ENCODE results near the gene CIT. TPM values are rescaled to one million over a fixed set of nuclear protein-coding genes. Genes with fewer than 3 reads are reported as not detected.

CIT gene
- total and polyA plus RNA-seq, 8 donors = 0.38 to 2.7 (median 0.84) TPM

DNA sequence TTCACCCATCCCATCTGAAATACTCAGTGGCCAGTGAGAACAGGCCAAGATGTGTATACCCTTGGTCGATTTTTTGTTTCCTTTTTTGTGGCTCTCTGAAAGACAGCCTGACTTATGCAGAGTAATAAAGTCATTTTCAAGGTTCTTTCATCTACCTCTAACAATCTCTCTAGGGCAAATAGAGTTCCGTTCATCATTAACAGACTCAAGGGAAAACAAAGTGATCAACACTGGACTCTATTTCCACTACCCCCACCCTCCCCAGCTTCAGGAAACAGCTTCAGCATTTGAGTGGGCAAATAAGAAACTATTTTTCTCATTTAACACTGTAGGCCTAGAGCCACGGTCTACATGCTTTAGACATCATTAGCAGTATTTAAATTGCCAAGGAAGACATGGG, 193.3 kb downstream of the CIT start:
- DNase-seq (no peak), FAIRE-seq (no peak), ATAC-seq (peak; percentile 50 to 72 (median 69))
- intact Hi-C loops (cut with DNase I) = loop anchor here in 1 of 3 donors (10.0 kb wide), 1 partner anchor 91 kb away; no protein-coding TSS in a partner anchor
- TF ChIP-seq, protein P1, sequence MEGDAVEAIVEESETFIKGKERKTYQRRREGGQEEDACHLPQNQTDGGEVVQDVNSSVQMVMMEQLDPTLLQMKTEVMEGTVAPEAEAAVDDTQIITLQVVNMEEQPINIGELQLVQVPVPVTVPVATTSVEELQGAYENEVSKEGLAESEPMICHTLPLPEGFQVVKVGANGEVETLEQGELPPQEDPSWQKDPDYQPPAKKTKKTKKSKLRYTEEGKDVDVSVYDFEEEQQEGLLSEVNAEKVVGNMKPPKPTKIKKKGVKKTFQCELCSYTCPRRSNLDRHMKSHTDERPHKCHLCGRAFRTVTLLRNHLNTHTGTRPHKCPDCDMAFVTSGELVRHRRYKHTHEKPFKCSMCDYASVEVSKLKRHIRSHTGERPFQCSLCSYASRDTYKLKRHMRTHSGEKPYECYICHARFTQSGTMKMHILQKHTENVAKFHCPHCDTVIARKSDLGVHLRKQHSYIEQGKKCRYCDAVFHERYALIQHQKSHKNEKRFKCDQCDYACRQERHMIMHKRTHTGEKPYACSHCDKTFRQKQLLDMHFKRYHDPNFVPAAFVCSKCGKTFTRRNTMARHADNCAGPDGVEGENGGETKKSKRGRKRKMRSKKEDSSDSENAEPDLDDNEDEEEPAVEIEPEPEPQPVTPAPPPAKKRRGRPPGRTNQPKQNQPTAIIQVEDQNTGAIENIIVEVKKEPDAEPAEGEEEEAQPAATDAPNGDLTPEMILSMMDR (IDR thresholded peaks at IDR 0.05) = no peak
- Histone ChIP-seq H3K27ac (peak overlapping the region in 3 of 4 donors; percentile 17 to 39 (median 31)), H3K4me1 (peaks cover 0 to 33% (median 11%) of the 10 kb centered on the region in 3 donors), H3K9me3 (no peaks in the 10 kb centered on the region), H3K4me3 (no peak overlapping the region), H3K36me3 (peaks cover 8 to 35% (median 17%) of the 10 kb centered on the region in 3 donors), H3K27me3 (no peaks in the 10 kb centered on the region)
- WGBS, 2 donors = 33 to 38% methylated on average over 3 of the region's 3 CpGs

GRCh38 chr12:119683413-119683812, 193.7 kb downstream of the CIT start:
- H3K27me3 ChIP-seq = no peaks in the 10 kb centered on the region
- TF ChIP-seq, protein P1 (IDR thresholded peaks at IDR 0.05) = no peak
- peaks cover 0 to 33% (median 11%) of the 10 kb centered on the region in 3 donors for H3K4me1 ChIP-seq
- no peak overlapping the region for H3K4me3 ChIP-seq
- intact Hi-C loops (cut with DNase I) = loop anchor here in 1 of 3 donors (10.0 kb wide), 1 partner anchor 91 kb away; no protein-coding TSS in a partner anchor
- DNase-seq (no peak), ATAC-seq (peak in 1 of 4 donors; percentile 12), FAIRE-seq (no peak)
- 72 to 75% methylated on average over 6 of the region's 6 CpGs for WGBS, 2 donors
- H3K9me3 ChIP-seq = no peaks in the 10 kb centered on the region
- peaks cover 8 to 39% (median 21%) of the 10 kb centered on the region in 3 donors for H3K36me3 ChIP-seq
- peak overlapping the region in 3 of 4 donors; percentile 9 to 31 (median 13) for H3K27ac ChIP-seq

DNA sequence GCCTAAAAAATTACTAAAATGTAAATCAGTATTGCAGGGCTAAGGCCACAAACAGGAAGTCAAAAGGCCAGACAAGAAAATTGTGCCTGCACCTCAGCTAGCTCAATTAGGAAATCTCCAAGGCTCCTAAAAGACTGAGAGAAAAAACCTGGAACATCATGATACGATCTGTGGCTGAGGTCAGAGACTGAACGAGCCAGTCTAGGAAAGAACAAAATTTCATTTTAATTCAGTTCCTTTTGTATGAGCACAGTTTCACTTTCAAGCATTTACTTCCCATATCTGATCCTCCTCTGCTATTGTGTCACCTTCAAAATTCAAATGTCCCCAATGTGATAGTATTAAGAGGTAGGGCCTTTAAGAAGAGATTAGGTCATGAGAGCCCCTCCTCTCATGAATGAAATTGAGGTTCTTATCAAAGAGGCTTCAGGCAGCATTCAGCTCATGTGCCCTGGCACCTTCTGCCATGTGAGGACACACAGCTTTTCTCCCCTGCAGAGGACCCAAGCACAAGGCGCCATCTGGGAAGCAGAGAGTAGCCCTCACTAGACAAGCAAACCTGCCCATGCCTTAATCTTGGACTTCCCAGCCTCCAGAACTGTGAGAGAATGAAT, 194.4 kb downstream of the CIT start:
- DNase-seq = no peak
- ATAC-seq = peak in 2 of 4 donors; percentile 4 to 34
- Histone ChIP-seq H3K4me1 (peaks cover 0 to 33% (median 11%) of the 10 kb centered on the region in 3 donors), H3K4me3 (no peak overlapping the region), H3K9me3 (no peaks in the 10 kb centered on the region), H3K27me3 (no peaks in the 10 kb centered on the region), H3K27ac (peak overlapping the region in 3 of 4 donors; percentile 3 to 24 (median 9)), H3K36me3 (peaks cover 8 to 46% (median 28%) of the 10 kb centered on the region in 3 donors)
- WGBS, 2 donors = 81 to 87% methylated on average over 3 of the region's 3 CpGs
- FAIRE-seq = no peak
- intact Hi-C loops (cut with DNase I) = loop anchor here in 1 of 3 donors (10.0 kb wide), 1 partner anchor 92 kb away; no protein-coding TSS in a partner anchor
- TF ChIP-seq, protein P1 (IDR thresholded peaks at IDR 0.05) = no peak

DNA sequence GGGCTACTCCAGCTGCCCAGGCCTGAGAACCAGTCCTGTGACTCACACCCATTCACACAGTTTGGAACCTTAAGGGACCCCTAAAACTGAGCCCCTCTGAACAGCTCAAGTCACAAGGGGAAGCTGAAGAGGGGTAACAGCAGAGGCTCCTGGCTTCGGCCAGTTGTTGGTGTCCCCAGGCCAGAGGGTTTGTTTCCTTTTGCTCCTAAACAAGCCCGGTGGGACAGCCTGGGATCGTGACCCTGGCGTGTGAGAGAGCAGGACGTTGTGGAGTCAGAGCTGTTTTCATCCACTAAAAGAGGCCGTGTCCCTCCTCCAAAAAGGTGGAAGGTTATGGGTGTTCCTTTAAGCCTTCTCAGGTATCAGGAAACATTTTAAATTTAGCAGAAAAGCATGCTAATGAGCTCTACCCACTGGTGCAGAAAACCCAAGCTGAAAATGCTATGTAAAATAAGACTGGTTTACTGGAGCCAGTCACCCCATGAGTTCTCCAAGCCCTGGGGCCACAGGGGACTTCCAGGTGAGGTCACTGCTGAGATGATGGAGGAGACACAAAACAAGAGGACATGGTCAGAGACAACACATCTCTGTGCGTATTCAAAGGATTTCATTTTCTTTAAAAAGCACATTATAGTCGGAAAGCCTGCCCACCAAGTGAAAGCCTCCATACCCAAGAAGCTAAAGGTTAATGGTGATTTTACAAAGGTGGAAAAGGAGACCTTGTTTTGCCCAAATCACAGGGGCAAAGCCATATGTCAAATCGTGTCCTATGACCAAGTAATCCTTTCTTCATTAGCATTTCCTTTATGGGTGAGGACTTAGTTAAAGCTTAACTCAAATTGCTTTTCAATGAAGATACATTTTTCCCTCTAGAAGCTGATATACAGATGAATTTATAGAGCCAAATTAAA, 195.1 kb downstream of the CIT start:
- ATAC-seq (no peak), FAIRE-seq (no peak), DNase-seq (no peak)
- Histone ChIP-seq H3K36me3 (peaks cover 8 to 54% (median 36%) of the 10 kb centered on the region in 3 donors), H3K4me3 (no peak overlapping the region), H3K9me3 (no peaks in the 10 kb centered on the region), H3K27ac (peak overlapping the region in 2 of 4 donors; percentile 3 to 24), H3K27me3 (no peaks in the 10 kb centered on the region), H3K4me1 (peaks cover 0 to 33% (median 11%) of the 10 kb centered on the region in 3 donors)
- TF ChIP-seq, protein P1 (IDR thresholded peaks at IDR 0.05) = no peak
- 94% methylated on average over 9 of the region's 9 CpGs for WGBS, 2 donors
- intact Hi-C loops (cut with DNase I) = loop anchor here in 1 of 3 donors (10.0 kb wide), 1 partner anchor 93 kb away; no protein-coding TSS in a partner anchor

All from pancreas (tissue), 10 donors.